ENCODE data around the gene TYW1B.
"Not testable (repeated sequence)": the region's sequence is repeated elsewhere in the genome, so short reads cannot be mapped to it uniquely, and the experiment has no call there.

DNA sequence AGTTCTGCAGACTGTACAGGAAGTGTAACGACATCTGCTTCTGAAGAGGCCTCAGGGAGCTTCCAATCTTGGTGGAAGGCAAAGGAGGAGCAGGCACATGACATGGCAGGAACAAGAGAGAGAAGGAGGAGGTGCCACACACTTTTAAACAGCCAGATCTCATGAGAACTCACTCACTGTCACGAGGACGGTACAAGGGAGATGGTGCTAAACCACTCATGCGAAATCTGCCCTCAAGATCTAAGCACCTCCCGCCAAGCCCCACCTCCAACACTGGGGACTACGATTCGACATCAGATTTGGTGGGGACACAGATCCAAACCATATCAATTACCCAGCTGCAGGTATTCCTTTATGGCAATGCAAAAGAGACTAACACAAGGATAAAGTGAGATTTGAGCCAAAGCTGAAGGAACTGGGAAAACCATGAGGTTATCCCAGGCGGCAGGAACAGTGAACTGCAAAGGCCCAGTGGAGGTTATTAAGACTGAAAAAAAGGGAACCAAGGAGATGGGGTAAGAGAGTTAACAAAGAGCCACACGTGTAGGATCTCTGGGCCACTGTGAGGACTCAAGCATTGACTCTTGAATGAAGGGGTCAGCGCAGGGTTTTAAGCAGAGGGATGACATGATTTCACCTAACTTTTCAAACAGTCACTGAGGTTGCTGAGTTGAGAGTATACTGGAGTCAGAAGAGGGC is 9.2 kb downstream of the TYW1B start:
- not testable (repeated sequence) for TF ChIP-seq POLR2A, EP300, POLR2AphosphoS5 (IDR thresholded peaks at IDR 0.05)
- TF ChIP-seq, protein P1, sequence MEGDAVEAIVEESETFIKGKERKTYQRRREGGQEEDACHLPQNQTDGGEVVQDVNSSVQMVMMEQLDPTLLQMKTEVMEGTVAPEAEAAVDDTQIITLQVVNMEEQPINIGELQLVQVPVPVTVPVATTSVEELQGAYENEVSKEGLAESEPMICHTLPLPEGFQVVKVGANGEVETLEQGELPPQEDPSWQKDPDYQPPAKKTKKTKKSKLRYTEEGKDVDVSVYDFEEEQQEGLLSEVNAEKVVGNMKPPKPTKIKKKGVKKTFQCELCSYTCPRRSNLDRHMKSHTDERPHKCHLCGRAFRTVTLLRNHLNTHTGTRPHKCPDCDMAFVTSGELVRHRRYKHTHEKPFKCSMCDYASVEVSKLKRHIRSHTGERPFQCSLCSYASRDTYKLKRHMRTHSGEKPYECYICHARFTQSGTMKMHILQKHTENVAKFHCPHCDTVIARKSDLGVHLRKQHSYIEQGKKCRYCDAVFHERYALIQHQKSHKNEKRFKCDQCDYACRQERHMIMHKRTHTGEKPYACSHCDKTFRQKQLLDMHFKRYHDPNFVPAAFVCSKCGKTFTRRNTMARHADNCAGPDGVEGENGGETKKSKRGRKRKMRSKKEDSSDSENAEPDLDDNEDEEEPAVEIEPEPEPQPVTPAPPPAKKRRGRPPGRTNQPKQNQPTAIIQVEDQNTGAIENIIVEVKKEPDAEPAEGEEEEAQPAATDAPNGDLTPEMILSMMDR (IDR thresholded peaks at IDR 0.05), result not testable (repeated sequence)
